ENCODE measurements around the gene KCNN4. TPM values are rescaled to one million over a fixed set of nuclear protein-coding genes. Genes with fewer than 3 reads are reported as not detected.
A peak's percentile ranks its signal among the peaks of the same experiment; 100 is the strongest.

The KCNN4 gene
- total RNA-seq, 4 donors from 2014 or later: 0.77 to 9.2 (median 5.6) TPM

GRCh38 chr19:43782311-43782660 is 1.5 kb upstream of the KCNN4 start:
- no peak for TF ChIP-seq POLR2A (IDR thresholded peaks at IDR 0.05)
- TF ChIP-seq CTCF (IDR thresholded peaks at IDR 0.05): no peak
- intact Hi-C loops (cut with DNase I; ENCODE audit: low total_unique reads): loop anchor here (5.0 kb wide), 1 partner anchor 35 kb away; no protein-coding TSS in a partner anchor
- Histone ChIP-seq H3K4me1 (no peaks in the 10 kb centered on the region), H3K4me3 (no peak overlapping the region), H3K27ac (no peak overlapping the region), H3K27me3 (no peaks in the 10 kb centered on the region), H3K9me3 (no peaks in the 10 kb centered on the region), H3K36me3 (no peaks in the 10 kb centered on the region)
- DNase-seq: no peak

GRCh38 chr19:43781630-43782310 is 997 bp upstream of the KCNN4 start:
- no peak overlapping the region for H3K4me3 ChIP-seq
- H3K4me1 ChIP-seq: no peaks in the 10 kb centered on the region
- no peak for TF ChIP-seq POLR2A (IDR thresholded peaks at IDR 0.05)
- no peak overlapping the region for H3K27ac ChIP-seq
- H3K36me3 ChIP-seq: no peaks in the 10 kb centered on the region
- no peaks in the 10 kb centered on the region for H3K9me3 ChIP-seq
- DNase-seq: no peak
- intact Hi-C loops (cut with DNase I; ENCODE audit: low total_unique reads): loop anchor here (5.0 kb wide), 1 partner anchor 34 kb away; no protein-coding TSS in a partner anchor
- H3K27me3 ChIP-seq: no peaks in the 10 kb centered on the region

DNA sequence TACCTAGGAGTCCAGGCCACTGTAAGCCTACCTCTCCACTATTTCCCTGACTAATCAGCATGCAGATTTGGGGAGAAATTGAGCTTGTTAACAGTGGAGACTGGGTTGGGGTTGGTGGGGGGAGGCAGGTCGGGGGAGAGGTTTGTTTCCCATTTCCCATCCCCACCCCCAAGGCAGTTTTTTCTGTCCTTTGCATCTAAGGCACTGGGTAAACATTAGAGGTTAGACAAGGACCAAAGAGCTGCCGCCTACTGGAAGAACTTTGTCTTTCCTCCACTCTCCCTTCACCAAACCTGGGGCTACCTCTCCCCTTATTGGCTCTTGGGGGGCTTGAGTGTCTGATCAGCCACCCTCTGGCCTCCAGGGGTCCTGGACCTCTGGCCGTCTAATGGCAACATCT is 953 bp downstream of the KCNN4 start:
- Histone ChIP-seq H3K27ac (peak overlapping the region in 1 of 2 donors; percentile 14), H3K4me1 (peaks cover 0 to under 1% of the 10 kb centered on the region in 2 donors), H3K27me3 (no peaks in the 10 kb centered on the region), H3K9me3 (no peaks in the 10 kb centered on the region), H3K4me3 (no peak overlapping the region), H3K36me3 (no peaks in the 10 kb centered on the region)
- TF ChIP-seq POLR2A (IDR thresholded peaks at IDR 0.05): no peak
- TF ChIP-seq CTCF (IDR thresholded peaks at IDR 0.05): no peak
- intact Hi-C loops (cut with DNase I; ENCODE audit: low total_unique reads): loop anchor here (5.0 kb wide), 1 partner anchor 33 kb away; no protein-coding TSS in a partner anchor
- no peak for DNase-seq

- Histone ChIP-seq H3K36me3 (no peaks in the 10 kb centered on the region), H3K27ac (peak overlapping the region in 1 of 2 donors; percentile 37), H3K4me1 (peaks cover 0 to 5% of the 10 kb centered on the region in 2 donors), H3K9me3 (no peaks in the 10 kb centered on the region), H3K4me3 (no peak overlapping the region), H3K27me3 (no peaks in the 10 kb centered on the region)
- DNase-seq: no peak
- no peak for TF ChIP-seq POLR2A (IDR thresholded peaks at IDR 0.05)
- TF ChIP-seq CTCF (IDR thresholded peaks at IDR 0.05): no peak
- intact Hi-C loops (cut with DNase I; ENCODE audit: low total_unique reads): no loop called here
Observed at GRCh38 chr19:43779147-43779819, 1.5 kb downstream of the KCNN4 start.

DNA sequence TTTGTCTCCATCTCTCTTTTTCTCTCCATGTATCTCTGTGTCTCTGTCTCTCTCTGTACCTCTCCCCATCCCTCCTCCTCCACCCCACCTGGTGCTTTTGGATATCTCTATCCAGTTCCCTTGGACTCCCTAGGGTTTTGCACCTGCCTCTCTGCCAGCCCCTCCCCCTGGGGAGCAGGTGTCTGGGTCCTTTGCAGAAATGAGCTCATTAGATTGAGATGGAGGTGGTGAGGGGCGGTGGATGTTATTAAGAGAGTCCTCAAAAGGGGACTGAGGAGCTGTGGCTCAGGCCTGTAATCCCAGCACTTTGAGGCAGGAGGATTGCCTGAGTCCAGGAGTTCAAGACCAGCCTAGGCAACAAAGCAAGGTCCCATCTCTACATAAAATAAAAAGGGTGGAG is 2.1 kb downstream of the KCNN4 start:
- intact Hi-C loops (cut with DNase I; ENCODE audit: low total_unique reads): no loop called here
- DNase-seq: no peak
- H3K36me3 ChIP-seq: no peaks in the 10 kb centered on the region
- H3K27me3 ChIP-seq: no peaks in the 10 kb centered on the region
- H3K9me3 ChIP-seq: no peaks in the 10 kb centered on the region
- peaks cover 0 to 7% of the 10 kb centered on the region in 2 donors for H3K4me1 ChIP-seq
- H3K27ac ChIP-seq: peak overlapping the region in 1 of 2 donors; percentile 37
- H3K4me3 ChIP-seq: no peak overlapping the region
- no peak for TF ChIP-seq CTCF (IDR thresholded peaks at IDR 0.05)
- no peak for TF ChIP-seq POLR2A (IDR thresholded peaks at IDR 0.05)
